Measurements from ENCODE around the gene HELZ.

DNA sequence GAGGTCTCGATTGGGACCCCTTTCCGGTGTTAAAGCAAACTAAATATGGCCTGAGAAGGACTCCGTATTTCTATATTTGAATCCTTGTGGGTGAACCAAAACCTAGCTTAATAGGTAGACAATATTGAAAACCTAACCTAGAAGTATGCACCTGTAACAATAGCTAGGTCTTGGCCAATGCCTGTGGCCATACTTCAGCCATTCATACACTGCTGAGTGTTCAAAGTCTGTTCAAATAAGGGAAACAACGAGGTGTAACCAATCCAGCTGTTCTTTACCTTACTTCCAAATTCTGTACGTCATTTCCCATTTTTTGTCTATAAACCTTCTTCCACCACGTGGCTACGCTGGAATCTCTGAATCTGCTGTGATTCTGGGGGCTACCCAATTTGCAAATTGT, 34.1 kb upstream of the HELZ start:
- TF ChIP-seq, protein P1, sequence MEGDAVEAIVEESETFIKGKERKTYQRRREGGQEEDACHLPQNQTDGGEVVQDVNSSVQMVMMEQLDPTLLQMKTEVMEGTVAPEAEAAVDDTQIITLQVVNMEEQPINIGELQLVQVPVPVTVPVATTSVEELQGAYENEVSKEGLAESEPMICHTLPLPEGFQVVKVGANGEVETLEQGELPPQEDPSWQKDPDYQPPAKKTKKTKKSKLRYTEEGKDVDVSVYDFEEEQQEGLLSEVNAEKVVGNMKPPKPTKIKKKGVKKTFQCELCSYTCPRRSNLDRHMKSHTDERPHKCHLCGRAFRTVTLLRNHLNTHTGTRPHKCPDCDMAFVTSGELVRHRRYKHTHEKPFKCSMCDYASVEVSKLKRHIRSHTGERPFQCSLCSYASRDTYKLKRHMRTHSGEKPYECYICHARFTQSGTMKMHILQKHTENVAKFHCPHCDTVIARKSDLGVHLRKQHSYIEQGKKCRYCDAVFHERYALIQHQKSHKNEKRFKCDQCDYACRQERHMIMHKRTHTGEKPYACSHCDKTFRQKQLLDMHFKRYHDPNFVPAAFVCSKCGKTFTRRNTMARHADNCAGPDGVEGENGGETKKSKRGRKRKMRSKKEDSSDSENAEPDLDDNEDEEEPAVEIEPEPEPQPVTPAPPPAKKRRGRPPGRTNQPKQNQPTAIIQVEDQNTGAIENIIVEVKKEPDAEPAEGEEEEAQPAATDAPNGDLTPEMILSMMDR (IDR thresholded peaks at IDR 0.05) = no peak
- no peak for TF ChIP-seq POLR2A (IDR thresholded peaks at IDR 0.05)
- TF ChIP-seq EP300 (IDR thresholded peaks at IDR 0.05) = no peak

Measured in ovary (tissue), 3 donors.